IMR-90 (cell line): ENCODE data around the gene TTC3. TPM values are rescaled to one million over a fixed set of nuclear protein-coding genes. Genes with fewer than 3 reads are reported as not detected.

Source experiments
- ATAC-seq: fragments of 200-7000 bp; cut with Tn5 transposase; 2 replicates; pipeline ENCODE4 v1.9.1; 2020; ENCODE audit warnings: low read depth, mild to moderate bottlenecking, moderate library complexity
- BruUV-seq: library from RNA; stranded (reverse); fragments of 400-500 nt; replicated peaks from 2 replicates; lab custom pipeline; 2021; lab: Mats Ljungman, UMichigan
- CTCF ChIA-PET: fragments of 300-600 bp; formaldehyde crosslinking; extraction: SDS; loops from one replicate; lab custom pipeline; 2021; ENCODE audit warnings: antibody characterized with exemption; lab: Yijun Ruan, JAX
- POLR2A ChIA-PET: fragments of 300-600 bp; sonication (Branson Sonifier 250); formaldehyde crosslinking; loops from one replicate; lab custom pipeline; 2022; ENCODE audit warnings: antibody characterized with exemption; ENCODE audit not compliant: unreplicated experiment; lab: Charles Lee
- DNase-seq: peaks from one replicate; pipeline ENCODE4 v3.0.0; 2013
- H2AFZ ChIP-seq: replicated peaks from 2 replicates; pipeline ENCODE3; 2013; ENCODE audit warnings: low read length, mild to moderate bottlenecking; ENCODE audit not compliant: poor library complexity
- H2AK5ac ChIP-seq: 2 replicates; pipeline ENCODE4 v1.6.1; 2013; ENCODE audit warnings: low read depth, low read length, inconsistent platforms
- H2AK9ac ChIP-seq: replicated peaks from 2 replicates; pipeline ENCODE3; 2013; ENCODE audit warnings: mild to moderate bottlenecking, low read depth, low read length, moderate library complexity; ENCODE audit not compliant: poor library complexity
- H2BK120ac ChIP-seq: 2 replicates; pipeline ENCODE4 v1.6.1; 2013; ENCODE audit warnings: low read depth, low read length, inconsistent platforms
- H2BK15ac ChIP-seq: 3 replicates; pipeline ENCODE4 v1.6.1; 2013; ENCODE audit warnings: low read depth, low read length, inconsistent platforms
- H2BK20ac ChIP-seq: 2 replicates; pipeline ENCODE4 v1.6.1; 2013; ENCODE audit warnings: low read depth, mild to moderate bottlenecking, inconsistent platforms, low read length, moderate library complexity
- H2BK5ac ChIP-seq: 2 replicates; pipeline ENCODE4 v1.6.1; 2013; ENCODE audit warnings: mild to moderate bottlenecking, low read depth, low read length, inconsistent platforms; ENCODE audit not compliant: poor library complexity, severe bottlenecking
- H3K14ac ChIP-seq: replicated peaks from 2 replicates; pipeline ENCODE4 v1.6.1; 2013; ENCODE audit warnings: low read depth, low read length, inconsistent platforms
- H3K18ac ChIP-seq: 2 replicates; pipeline ENCODE4 v1.6.1; 2013; ENCODE audit warnings: low read depth, low read length, control low read depth
- H3K23ac ChIP-seq: 2 replicates; pipeline ENCODE4 v1.6.1; 2013; ENCODE audit warnings: low read depth, low read length, inconsistent platforms
- H3K27ac ChIP-seq: 2 replicates; pipeline ENCODE4 v1.5.1; 2013; ENCODE audit warnings: mild to moderate bottlenecking, control low read depth, low read length; ENCODE audit not compliant: insufficient read depth
- H3K27me3 ChIP-seq: 2 replicates; pipeline ENCODE4 v1.6.1; 2013; ENCODE audit warnings: low read length; ENCODE audit not compliant: control insufficient read depth, insufficient read depth
- H3K36me3 ChIP-seq: 2 replicates; pipeline ENCODE4 v1.6.1; 2013; ENCODE audit warnings: low read length, mixed read lengths; ENCODE audit not compliant: control insufficient read depth, insufficient read depth
- H3K4ac ChIP-seq: 2 replicates; pipeline ENCODE4 v1.6.1; 2013; ENCODE audit warnings: low read depth, low read length, inconsistent platforms
- H3K4me1 ChIP-seq: 2 replicates; pipeline ENCODE4 v1.6.1; 2013; ENCODE audit warnings: low read length, mixed read lengths; ENCODE audit not compliant: control insufficient read depth, insufficient read depth
- H3K4me2 ChIP-seq: 2 replicates; pipeline ENCODE4 v1.6.1; 2013; ENCODE audit warnings: low read depth, mild to moderate bottlenecking, control low read depth, low read length, moderate library complexity
- H3K4me3 ChIP-seq: 2 replicates; pipeline ENCODE4 v1.5.1; 2013; ENCODE audit warnings: low read depth, mild to moderate bottlenecking, control low read depth, low read length, moderate library complexity; ENCODE audit not compliant: insufficient read depth
- H3K56ac ChIP-seq: 2 replicates; pipeline ENCODE4 v1.6.1; 2013; ENCODE audit warnings: low read length, inconsistent platforms; ENCODE audit not compliant: insufficient read depth; ENCODE audit errors: extremely low read depth
- H3K79me1 ChIP-seq, 2 experiments: 2 replicates each; pipeline ENCODE4 v1.6.1; 2013; ENCODE audit warnings: low read length in 2 of 2, inconsistent platforms in 1 of 2, low read depth in 1 of 2
- H3K9ac ChIP-seq: 2 replicates; pipeline ENCODE4 v1.6.1; 2013; ENCODE audit warnings: low read depth, low read length, control low read depth
- H3K9me1 ChIP-seq: 2 replicates; pipeline ENCODE4 v1.6.1; 2013; ENCODE audit warnings: low read length, inconsistent platforms; ENCODE audit not compliant: insufficient read depth
- H3K9me3 ChIP-seq: 2 replicates; pipeline ENCODE4 v1.6.1; 2013; ENCODE audit warnings: low read length; ENCODE audit not compliant: control insufficient read depth, insufficient read depth
- H4K20me1 ChIP-seq: 2 replicates; pipeline ENCODE4 v1.6.1; 2013; ENCODE audit warnings: low read length, inconsistent platforms; ENCODE audit not compliant: insufficient read depth
- H4K5ac ChIP-seq: 2 replicates; pipeline ENCODE4 v1.6.1; 2013; ENCODE audit warnings: mild to moderate bottlenecking, low read depth, low read length, control low read depth
- H4K8ac ChIP-seq, 2 experiments: 2 replicates each; pipeline ENCODE4 v1.6.1; 2013; ENCODE audit warnings: low read depth in 2 of 2, low read length in 2 of 2, control low read depth in 1 of 2, inconsistent platforms in 1 of 2
- H4K91ac ChIP-seq: 2 replicates; pipeline ENCODE4 v1.6.1; 2013; ENCODE audit warnings: low read depth, low read length, inconsistent platforms; ENCODE audit not compliant: insufficient read depth
- CHD1 ChIP-seq: IDR thresholded peaks from 2 replicates; pipeline ENCODE4 v1.6.1; 2012; ENCODE audit warnings: low read depth, low read length, improper control_type of control experiment
- CTCF ChIP-seq: conservative IDR thresholded peaks from 2 replicates; pipeline ENCODE4 v1.5.1; 2012; ENCODE audit warnings: mild to moderate bottlenecking, low read depth, low read length, improper control_type of control experiment
- FOS ChIP-seq: fragments of 150-350 bp; IDR thresholded peaks from 2 replicates; pipeline ENCODE4 v1.6.1; 2016; ENCODE audit warnings: low read depth, low read length
- MAFK ChIP-seq: IDR thresholded peaks from 2 replicates; pipeline ENCODE4 v1.6.1; 2012; ENCODE audit warnings: low read depth, low read length, improper control_type of control experiment
- MAZ ChIP-seq: IDR thresholded peaks from 2 replicates; pipeline ENCODE4 v1.6.1; 2012; ENCODE audit warnings: low read depth, mild to moderate bottlenecking, low read length, improper control_type of control experiment, moderate library complexity, borderline replicate concordance
- MXI1 ChIP-seq: IDR thresholded peaks from 2 replicates; pipeline ENCODE4 v1.6.1; 2012; ENCODE audit warnings: low read depth, mild to moderate bottlenecking, low read length, moderate library complexity, borderline replicate concordance
- NFE2L2 ChIP-seq: fragments of 150-350 bp; IDR thresholded peaks from 2 replicates; pipeline ENCODE4 v1.6.1; 2016; ENCODE audit warnings: low read depth, mild to moderate bottlenecking, low read length
- RAD21 ChIP-seq: IDR thresholded peaks from 2 replicates; pipeline ENCODE4 v1.6.1; 2012; ENCODE audit warnings: low read length, improper control_type of control experiment
- RCOR1 ChIP-seq: IDR thresholded peaks from 2 replicates; pipeline ENCODE4 v1.6.1; 2012; ENCODE audit warnings: mild to moderate bottlenecking, low read length, improper control_type of control experiment; ENCODE audit not compliant: insufficient replicate concordance
- SMC3 ChIP-seq: fragments of 150-350 bp; IDR thresholded peaks from 2 replicates; pipeline ENCODE4 v1.6.1; 2016; ENCODE audit warnings: low read depth, mild to moderate bottlenecking, antibody characterized with exemption, low read length, moderate library complexity
- USF2 ChIP-seq: fragments of 150-350 bp; IDR thresholded peaks from 2 replicates; pipeline ENCODE4 v1.6.1; 2017; ENCODE audit warnings: mild to moderate bottlenecking, antibody characterized with exemption, low read length, low read depth
- WGBS, 2 experiments: methylation state at CpG; one replicate each; pipeline versions ENCODE4 v1.1.5 to v1.1.7; 2013; ENCODE audit warnings: missing lambda C conversion rate in 2 of 2; ENCODE audit not compliant: insufficient read length in 1 of 2; ENCODE audit errors: extremely low coverage in 2 of 2; 5-methylcytosine and 5-hydroxymethylcytosine counted together
- dilution Hi-C: fragments of 300-500 bp; cut with HindIII; formaldehyde crosslinking; loops from one replicate; pipeline ENCODE4 v1.14.3; 2018; ENCODE audit warnings: low sequenced_read_pairs; ENCODE audit not compliant: unreplicated experiment
- in situ Hi-C: fragments of 300-500 bp; cut with MboI; formaldehyde crosslinking; loops from 3 replicates; pipeline ENCODE4 v1.14.3; 2019; ENCODE audit warnings: low sequenced_read_pairs, inconsistent platforms, mixed read lengths
- intact Hi-C: fragments of 100-400 bp; cut with micrococcal nuclease; formaldehyde crosslinking; loops from 2 replicates; pipeline ENCODE4 v1.10.0; 2022
- polyA plus RNA-seq, 3 experiments: library from polyadenylated mRNA; depleted of rRNA; stranded (reverse); fragments of >200 nt; gene quantifications; 2 replicates each; pipeline ENCODE4 v1.2.3, GENCODE V29; 2012; ENCODE audit warnings: low replicate concordance in 1 of 3
- total RNA-seq: library from RNA; depleted of rRNA; stranded (reverse); fragments of >200 nt; gene quantifications from 2 replicates; pipeline ENCODE4 v1.2.3, GENCODE V29; 2012
- TF ChIP-seq, protein P1 (sequence below): fragments of 150-350 bp; IDR thresholded peaks from 2 replicates; pipeline ENCODE4 v1.6.1; 2016; ENCODE audit warnings: low read depth, mild to moderate bottlenecking, low read length, moderate library complexity, borderline replicate concordance

Gene TTC3
- total and polyA plus RNA-seq, 2 of the 4 experiments (the other 2 are of a cell fraction) = 96.7 to 293 TPM

DNA sequence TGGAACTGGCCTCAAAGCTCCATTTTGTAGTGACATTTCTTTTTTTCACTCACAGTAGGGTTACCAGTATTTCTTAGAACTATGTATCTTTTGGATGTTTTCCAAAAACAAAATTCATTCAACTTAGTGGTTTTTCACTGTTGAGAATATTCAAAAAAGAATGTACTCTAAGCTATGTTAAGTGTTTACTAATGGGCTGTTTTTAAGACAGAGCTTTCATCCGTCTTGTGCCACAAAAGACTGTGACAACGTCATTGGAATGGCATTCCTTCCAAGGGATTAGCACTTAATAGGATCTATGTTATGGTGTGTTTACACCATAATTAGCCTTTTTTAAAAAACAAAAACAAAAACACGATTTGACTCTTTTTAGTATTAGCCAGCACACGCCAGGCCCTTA, 66.8 kb downstream of the TTC3 start:
- no peak overlapping the region for H3K9ac ChIP-seq

More for the DNA sequence above, 66.8 kb downstream of the TTC3 start:
- Histone ChIP-seq H2AK9ac (no peak overlapping the region), H4K20me1 (peaks cover 3% of the 10 kb centered on the region; the same call in 1 of the 2 replicates), H4K5ac (peak overlapping the region; percentile 53; the same call in 1 of the 2 replicates), H2BK15ac (no peak overlapping the region), H3K56ac (no peak overlapping the region), H3K4me3 (no peak overlapping the region), H3K27ac (peak overlapping the region; percentile 59; the same call in 1 of the 2 replicates), H2BK20ac (no peak overlapping the region), H3K4me2 (peak overlapping the region; percentile 56; the same call in 1 of the 2 replicates), H3K36me3 (peaks cover 35% of the 10 kb centered on the region), H2BK120ac (no peak overlapping the region), H3K4me1 (peaks cover 2% of the 10 kb centered on the region; the same call in 1 of the 2 replicates), H3K9me3 (peaks cover 8% of the 10 kb centered on the region), H3K18ac (peak overlapping the region; percentile 95; the same call in 1 of the 2 replicates), H3K23ac (no peak overlapping the region), H2BK5ac (peak overlapping the region; percentile 75), H3K27me3 (no peaks in the 10 kb centered on the region), H4K8ac (no peak overlapping the region), H2AK5ac (no peak overlapping the region), H3K14ac (no peak overlapping the region), H4K91ac (no peak overlapping the region), H3K79me1 (peaks cover 2 to 22% of the 10 kb centered on the region in 2 experiments; a peak in 3 of 4 replicates), H3K4ac (no peak overlapping the region), H2AFZ (no peak overlapping the region), H3K9me1 (peaks cover 7% of the 10 kb centered on the region)
- BruUV-seq = no TSS peak
- ATAC-seq = peak; percentile 87
- CTCF ChIA-PET = no interaction called here
- DNase-seq = peak; percentile 71
- WGBS, 2 experiments = no CpG with 5 or more reads among the region's 4 CpGs
- dilution Hi-C loops (no loop called here), intact Hi-C loops (no loop called here), in situ Hi-C loops (no loop called here)
- POLR2A ChIA-PET = no interaction called here
- TF ChIP-seq MAFK (no peak), MXI1 (no peak), CHD1 (no peak), NFE2L2 (no peak), MAZ (no peak), USF2 (no peak), FOS (no peak), CTCF (no peak), SMC3 (no peak), RAD21 (no peak), RCOR1 (no peak)
- TF ChIP-seq, protein P1, sequence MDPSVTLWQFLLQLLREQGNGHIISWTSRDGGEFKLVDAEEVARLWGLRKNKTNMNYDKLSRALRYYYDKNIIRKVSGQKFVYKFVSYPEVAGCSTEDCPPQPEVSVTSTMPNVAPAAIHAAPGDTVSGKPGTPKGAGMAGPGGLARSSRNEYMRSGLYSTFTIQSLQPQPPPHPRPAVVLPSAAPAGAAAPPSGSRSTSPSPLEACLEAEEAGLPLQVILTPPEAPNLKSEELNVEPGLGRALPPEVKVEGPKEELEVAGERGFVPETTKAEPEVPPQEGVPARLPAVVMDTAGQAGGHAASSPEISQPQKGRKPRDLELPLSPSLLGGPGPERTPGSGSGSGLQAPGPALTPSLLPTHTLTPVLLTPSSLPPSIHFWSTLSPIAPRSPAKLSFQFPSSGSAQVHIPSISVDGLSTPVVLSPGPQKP = no peak
